ENCODE data around the gene FTL.

Gene FTL

GRCh38 chr19:48992581-48993174 is 27.6 kb downstream of the FTL start:
- DNase-seq = no peak

GRCh38 chr19:48993175-48994034 is 28.3 kb downstream of the FTL start, which contains the start of the genes GYS1 and RUVBL2:
GYS1 (minus strand) TSS chr19:48993309; CDS start chr19:48993112, 197 bp downstream.
RUVBL2 (plus strand) TSS chr19:48993887; CDS start chr19:48993912, 25 bp downstream.
- DNase-seq = peak; percentile 100

GRCh38 chr19:48994035-48994386 is 28.9 kb downstream of the FTL start:
- DNase-seq = no peak

- peak; percentile 58 for DNase-seq
These were observed 32.9 kb downstream of the FTL start for GRCh38 chr19:48997972-48998371.

GRCh38 chr19:48999481-49000325 is 34.6 kb downstream of the FTL start:
- peak; percentile 86 for DNase-seq

- no peak for DNase-seq
These were observed 39.0 kb downstream of the FTL start for GRCh38 chr19:49004133-49004532.

- DNase-seq = no peak
These were observed 40.0 kb downstream of the FTL start for GRCh38 chr19:49004964-49005614.

- no peak for DNase-seq
These were observed 41.8 kb downstream of the FTL start for GRCh38 chr19:49006905-49007304.

- DNase-seq = no peak
These were observed 44.7 kb downstream of the FTL start for GRCh38 chr19:49009828-49010227.

GRCh38 chr19:49010453-49010852 is 45.3 kb downstream of the FTL start:
- no peak for DNase-seq

- DNase-seq = no peak
These were observed 46.1 kb downstream of the FTL start for GRCh38 chr19:49011194-49011593.

GRCh38 chr19:49014123-49014869 is 49.2 kb downstream of the FTL start:
- no peak for DNase-seq

- DNase-seq = no peak
These were observed 49.8 kb downstream of the FTL start for GRCh38 chr19:49014870-49015255.

GRCh38 chr19:49016067-49016839 is 51.1 kb downstream of the FTL start:
- no peak for DNase-seq

All from eye (tissue), 1 donor.